GM23338 (cell line): ENCODE results near the gene CYB5R4. TPM values are rescaled to one million over a fixed set of nuclear protein-coding genes. Genes with fewer than 3 reads are reported as not detected.
"Not testable (repeated sequence)": the region's sequence is repeated elsewhere in the genome, so short reads cannot be mapped to it uniquely, and the experiment has no call there.

Source experiments
- ATAC-seq: fragments of 200-7000 bp; cut with Tn5 transposase; 3 replicates; pipeline ENCODE4 v1.9.1; 2020
- DNase-seq: peaks from one replicate; pipeline ENCODE4 v3.0.0-alpha.2; 2015; ENCODE audit warnings: low spot score
- H2AFZ ChIP-seq: fragments of 200-600 bp; sonication (generic); 2 replicates; pipeline ENCODE4 v1.8.0; 2016; ENCODE audit warnings: antibody characterized with exemption, mild to moderate bottlenecking, moderate library complexity
- H3F3A ChIP-seq: fragments of 200-600 bp; sonication (generic); replicated peaks from 2 replicates; pipeline ENCODE4 v1.8.0; 2017; ENCODE audit warnings: antibody characterized with exemption, mixed run types, low read depth
- H3K27ac ChIP-seq: fragments of 200-600 bp; sonication (generic); 2 replicates; pipeline ENCODE4 v1.6.1; 2016; ENCODE audit warnings: low read depth
- H3K27me3 ChIP-seq: fragments of 200-600 bp; sonication (generic); 2 replicates; pipeline ENCODE4 v1.8.0; 2016; ENCODE audit warnings: mild to moderate bottlenecking, mixed run types, moderate library complexity; ENCODE audit not compliant: insufficient read depth
- H3K36me3 ChIP-seq: fragments of 200-600 bp; sonication (generic); 2 replicates; pipeline ENCODE4 v1.8.0; 2016; ENCODE audit warnings: mild to moderate bottlenecking; ENCODE audit not compliant: insufficient read depth
- H3K4me1 ChIP-seq: fragments of 200-600 bp; sonication (generic); 2 replicates; pipeline ENCODE4 v1.8.0; 2016; ENCODE audit warnings: mild to moderate bottlenecking, moderate library complexity; ENCODE audit not compliant: insufficient read depth
- H3K4me2 ChIP-seq: fragments of 200-600 bp; sonication (generic); 2 replicates; pipeline ENCODE4 v1.7.1; 2017; ENCODE audit warnings: mixed run types
- H3K4me3 ChIP-seq: fragments of 200-600 bp; sonication (generic); 2 replicates; pipeline ENCODE4 v1.6.1; 2016; ENCODE audit warnings: mixed run types
- H3K79me2 ChIP-seq: fragments of 200-600 bp; sonication (generic); replicated peaks from 2 replicates; pipeline ENCODE4 v1.8.0; 2017; ENCODE audit warnings: mild to moderate bottlenecking; ENCODE audit not compliant: insufficient read depth
- H3K9me2 ChIP-seq: fragments of 200-600 bp; sonication (generic); 2 replicates; pipeline ENCODE4 v1.8.0; 2017; ENCODE audit not compliant: insufficient read depth
- H4K20me1 ChIP-seq: fragments of 200-600 bp; sonication (generic); replicated peaks from 2 replicates; pipeline ENCODE4 v1.8.0; 2017; ENCODE audit warnings: mild to moderate bottlenecking; ENCODE audit not compliant: insufficient read depth
- H3K27ac Mint-ChIP-seq: 2 replicates; pipeline ENCODE4 v1.8.0; 2020; ENCODE audit warnings: inconsistent platforms, mild to moderate bottlenecking, moderate library complexity, mixed read lengths
- H3K27me3 Mint-ChIP-seq: 3 replicates; pipeline ENCODE4 v1.8.0; 2022; ENCODE audit warnings: low read depth, mild to moderate bottlenecking, moderate library complexity, mixed read lengths, inconsistent platforms; ENCODE audit not compliant: insufficient read depth, poor library complexity
- H3K36me3 Mint-ChIP-seq: 3 replicates; pipeline ENCODE4 v1.8.0; 2021; ENCODE audit warnings: low read depth, mild to moderate bottlenecking, inconsistent platforms, moderate library complexity, mixed read lengths
- H3K4me1 Mint-ChIP-seq: 3 replicates; pipeline ENCODE4 v1.8.0; 2020; ENCODE audit warnings: mild to moderate bottlenecking, inconsistent platforms, mixed read lengths
- H3K4me3 Mint-ChIP-seq: 3 replicates; pipeline ENCODE4 v1.8.0; 2021; ENCODE audit warnings: moderate library complexity, mild to moderate bottlenecking, inconsistent platforms, mixed read lengths
- H3K9me3 Mint-ChIP-seq: 3 replicates; pipeline ENCODE4 v1.8.0; 2020; ENCODE audit warnings: moderate library complexity, mild to moderate bottlenecking, inconsistent platforms, mixed read lengths
- polyA plus RNA-seq: library from polyadenylated mRNA; unstranded; fragments of >200 nt; fragmentation: Nextera tagmentation; extraction: Ambion mirVana; gene quantifications from 2 replicates; pipeline ENCODE4 v1.2.1, GENCODE V29; 2016
- total RNA-seq: library from RNA; depleted of rRNA; stranded (reverse); fragments of >200 nt; shearing (Covaris generic); gene quantifications from 2 replicates; pipeline ENCODE4 v1.2.3, GENCODE V29; 2014
- TF ChIP-seq, protein P1 (sequence below): fragments of 250-450 bp; sonication (Bioruptor Pico); IDR thresholded peaks from 2 replicates; pipeline ENCODE4 v1.5.0; 2020; ENCODE audit warnings: mild to moderate bottlenecking, moderate library complexity

The CYB5R4 gene
- total and polyA plus RNA-seq, 2 experiments from 2014 or later, result 8.9 to 17.2 TPM

DNA sequence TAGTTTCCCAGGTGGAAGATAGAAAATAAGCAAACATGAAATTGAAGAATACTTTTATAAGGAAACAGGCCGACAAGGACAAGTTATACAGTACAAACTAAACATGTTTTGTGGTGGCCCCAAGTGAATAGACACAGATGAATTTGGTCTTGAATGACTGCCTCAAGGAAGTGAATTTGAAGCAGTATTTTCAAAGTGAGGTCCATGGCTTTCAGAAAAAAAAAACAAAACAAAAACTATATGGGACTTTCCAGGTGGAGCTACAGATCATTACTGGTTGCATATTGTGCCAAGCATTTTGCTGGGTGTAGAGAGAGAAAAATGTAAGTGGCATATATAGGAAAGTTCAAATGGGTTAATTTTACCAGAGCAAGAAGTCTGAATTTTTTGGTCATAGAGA is 68.8 kb downstream of the CYB5R4 start (continued):
- TF ChIP-seq, protein P1, sequence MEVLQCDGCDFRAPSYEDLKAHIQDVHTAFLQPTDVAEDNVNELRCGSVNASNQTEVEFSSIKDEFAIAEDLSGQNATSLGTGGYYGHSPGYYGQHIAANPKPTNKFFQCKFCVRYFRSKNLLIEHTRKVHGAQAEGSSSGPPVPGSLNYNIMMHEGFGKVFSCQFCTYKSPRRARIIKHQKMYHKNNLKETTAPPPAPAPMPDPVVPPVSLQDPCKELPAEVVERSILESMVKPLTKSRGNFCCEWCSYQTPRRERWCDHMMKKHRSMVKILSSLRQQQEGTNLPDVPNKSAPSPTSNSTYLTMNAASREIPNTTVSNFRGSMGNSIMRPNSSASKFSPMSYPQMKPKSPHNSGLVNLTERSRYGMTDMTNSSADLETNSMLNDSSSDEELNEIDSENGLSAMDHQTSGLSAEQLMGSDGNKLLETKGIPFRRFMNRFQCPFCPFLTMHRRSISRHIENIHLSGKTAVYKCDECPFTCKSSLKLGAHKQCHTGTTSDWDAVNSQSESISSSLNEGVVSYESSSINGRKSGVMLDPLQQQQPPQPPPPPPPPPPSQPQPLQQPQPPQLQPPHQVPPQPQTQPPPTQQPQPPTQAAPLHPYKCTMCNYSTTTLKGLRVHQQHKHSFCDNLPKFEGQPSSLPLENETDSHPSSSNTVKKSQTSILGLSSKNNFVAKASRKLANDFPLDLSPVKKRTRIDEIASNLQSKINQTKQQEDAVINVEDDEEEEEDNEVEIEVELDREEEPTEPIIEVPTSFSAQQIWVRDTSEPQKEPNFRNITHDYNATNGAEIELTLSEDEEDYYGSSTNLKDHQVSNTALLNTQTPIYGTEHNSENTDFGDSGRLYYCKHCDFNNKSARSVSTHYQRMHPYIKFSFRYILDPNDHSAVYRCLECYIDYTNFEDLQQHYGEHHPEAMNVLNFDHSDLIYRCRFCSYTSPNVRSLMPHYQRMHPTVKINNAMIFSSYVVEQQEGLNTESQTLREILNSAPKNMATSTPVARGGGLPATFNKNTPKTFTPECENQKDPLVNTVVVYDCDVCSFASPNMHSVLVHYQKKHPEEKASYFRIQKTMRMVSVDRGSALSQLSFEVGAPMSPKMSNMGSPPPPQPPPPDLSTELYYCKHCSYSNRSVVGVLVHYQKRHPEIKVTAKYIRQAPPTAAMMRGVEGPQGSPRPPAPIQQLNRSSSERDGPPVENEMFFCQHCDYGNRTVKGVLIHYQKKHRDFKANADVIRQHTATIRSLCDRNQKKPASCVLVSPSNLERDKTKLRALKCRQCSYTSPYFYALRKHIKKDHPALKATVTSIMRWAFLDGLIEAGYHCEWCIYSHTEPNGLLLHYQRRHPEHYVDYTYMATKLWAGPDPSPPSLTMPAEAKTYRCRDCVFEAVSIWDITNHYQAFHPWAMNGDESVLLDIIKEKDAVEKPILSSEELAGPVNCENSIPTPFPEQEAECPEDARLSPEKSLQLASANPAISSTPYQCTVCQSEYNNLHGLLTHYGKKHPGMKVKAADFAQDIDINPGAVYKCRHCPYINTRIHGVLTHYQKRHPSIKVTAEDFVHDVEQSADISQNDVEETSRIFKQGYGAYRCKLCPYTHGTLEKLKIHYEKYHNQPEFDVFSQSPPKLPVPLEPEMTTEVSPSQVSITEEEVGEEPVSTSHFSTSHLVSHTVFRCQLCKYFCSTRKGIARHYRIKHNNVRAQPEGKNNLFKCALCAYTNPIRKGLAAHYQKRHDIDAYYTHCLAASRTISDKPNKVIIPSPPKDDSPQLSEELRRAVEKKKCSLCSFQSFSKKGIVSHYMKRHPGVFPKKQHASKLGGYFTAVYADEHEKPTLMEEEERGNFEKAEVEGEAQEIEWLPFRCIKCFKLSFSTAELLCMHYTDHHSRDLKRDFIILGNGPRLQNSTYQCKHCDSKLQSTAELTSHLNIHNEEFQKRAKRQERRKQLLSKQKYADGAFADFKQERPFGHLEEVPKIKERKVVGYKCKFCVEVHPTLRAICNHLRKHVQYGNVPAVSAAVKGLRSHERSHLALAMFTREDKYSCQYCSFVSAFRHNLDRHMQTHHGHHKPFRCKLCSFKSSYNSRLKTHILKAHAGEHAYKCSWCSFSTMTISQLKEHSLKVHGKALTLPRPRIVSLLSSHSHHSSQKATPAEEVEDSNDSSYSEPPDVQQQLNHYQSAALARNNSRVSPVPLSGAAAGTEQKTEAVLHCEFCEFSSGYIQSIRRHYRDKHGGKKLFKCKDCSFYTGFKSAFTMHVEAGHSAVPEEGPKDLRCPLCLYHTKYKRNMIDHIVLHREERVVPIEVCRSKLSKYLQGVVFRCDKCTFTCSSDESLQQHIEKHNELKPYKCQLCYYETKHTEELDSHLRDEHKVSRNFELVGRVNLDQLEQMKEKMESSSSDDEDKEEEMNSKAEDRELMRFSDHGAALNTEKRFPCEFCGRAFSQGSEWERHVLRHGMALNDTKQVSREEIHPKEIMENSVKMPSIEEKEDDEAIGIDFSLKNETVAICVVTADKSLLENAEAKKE (CRISPR knock-in tag), result no peak

GRCh38 chr6:83946201-83946833 is 86.8 kb downstream of the CYB5R4 start:
- Mint-ChIP-seq H3K9me3 (peaks cover 60% of the 10 kb centered on the region), H3K36me3 (peaks cover 53% of the 10 kb centered on the region)
- not testable (repeated sequence) for H3K27me3 Mint-ChIP-seq, H3K4me3 ChIP-seq, H3K36me3 ChIP-seq, H3K9me2 ChIP-seq, H3K4me1 ChIP-seq, H3F3A ChIP-seq, H3K79me2 ChIP-seq, ATAC-seq, H3K4me3 Mint-ChIP-seq, H3K4me1 Mint-ChIP-seq, H3K27ac Mint-ChIP-seq, H3K27me3 ChIP-seq, H2AFZ ChIP-seq, H3K4me2 ChIP-seq, H3K27ac ChIP-seq, DNase-seq, H4K20me1 ChIP-seq

DNA sequence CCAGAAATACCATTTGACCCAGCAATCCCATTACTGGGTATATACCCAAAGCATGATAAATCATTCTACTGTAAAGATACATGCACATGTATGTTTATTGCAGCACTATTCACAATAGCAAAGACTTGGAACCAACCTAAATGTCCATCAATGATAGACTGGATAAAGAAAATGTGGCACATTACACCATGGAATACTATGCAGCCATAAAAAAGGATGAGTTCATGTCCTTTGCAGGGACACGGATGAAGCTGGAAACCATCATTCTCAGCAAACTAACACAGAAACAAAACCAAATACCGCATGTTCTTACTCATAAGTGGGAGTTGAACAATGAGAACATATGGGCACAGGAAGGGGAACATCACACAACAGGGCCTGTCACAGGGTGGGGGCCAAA is 88.5 kb downstream of the CYB5R4 start:
- H2AFZ ChIP-seq, H3K4me3 Mint-ChIP-seq, H3K36me3 ChIP-seq, H3F3A ChIP-seq, H3K9me2 ChIP-seq, H3K79me2 ChIP-seq, H4K20me1 ChIP-seq, ATAC-seq, H3K27me3 Mint-ChIP-seq, H3K4me3 ChIP-seq, DNase-seq, H3K27ac Mint-ChIP-seq, H3K27me3 ChIP-seq, H3K27ac ChIP-seq, H3K4me2 ChIP-seq: not testable (repeated sequence)
- Mint-ChIP-seq H3K4me1 (peaks cover 11% of the 10 kb centered on the region), H3K9me3 (peaks cover 46% of the 10 kb centered on the region), H3K36me3 (peaks cover 42% of the 10 kb centered on the region)
- peaks cover 12% of the 10 kb centered on the region for H3K4me1 ChIP-seq
